ENCODE data around the gene GOLGA6L2.

GRCh38 chr15:23467110-23467600 is 20.1 kb upstream of the GOLGA6L2 start:
- TF ChIP-seq CTCF (IDR thresholded peaks at IDR 0.05; ENCODE audit: insufficient read depth, low read length) (no peak), POLR2AphosphoS5 (IDR thresholded peaks at IDR 0.05; ENCODE audit: low read depth) (no peak), REST (IDR thresholded peaks at IDR 0.05; ENCODE audit: insufficient replicate concordance, low read depth) (no peak)

Data from HL-60 (cell line).